Liver (tissue), 9 donors: ENCODE data around the gene CDK17. TPM values are rescaled to one million over a fixed set of nuclear protein-coding genes. Genes with fewer than 3 reads are reported as not detected.
A peak's percentile ranks its signal among the peaks of the same experiment; 100 is the strongest.

Experiments used
- DNase-seq: peaks from one replicate; pipeline ENCODE4 v3.0.0-alpha.2; 2017; ENCODE audit warnings: low spot score
- H3K27ac ChIP-seq, 2 donors: one replicate each; pipeline ENCODE4 v1.7.0; 2013; ENCODE audit warnings: inconsistent platforms in 2 of 2, low read length in 2 of 2, control low read depth in 1 of 2, low read depth in 1 of 2, mild to moderate bottlenecking in 1 of 2
- H3K27me3 ChIP-seq, 4 donors: one replicate each; pipeline versions ENCODE4 v1.6.1 to v1.7.0; 2013; ENCODE audit warnings: low read length in 3 of 4, inconsistent platforms in 1 of 4, mild to moderate bottlenecking in 1 of 4, moderate library complexity in 1 of 4; ENCODE audit not compliant: control insufficient read depth in 4 of 4, insufficient read depth in 4 of 4
- H3K36me3 ChIP-seq, 4 donors: one replicate each; pipeline versions ENCODE4 v1.6.1 to v1.7.0; 2013; ENCODE audit warnings: low read length in 3 of 4, mild to moderate bottlenecking in 3 of 4, low read depth in 1 of 4, moderate library complexity in 1 of 4; ENCODE audit not compliant: control insufficient read depth in 4 of 4, insufficient read depth in 3 of 4
- H3K4me1 ChIP-seq, 4 donors: one replicate each; pipeline versions ENCODE4 v1.6.1 to v1.7.0; 2013; ENCODE audit warnings: low read length in 3 of 4, mild to moderate bottlenecking in 3 of 4, moderate library complexity in 1 of 4; ENCODE audit not compliant: control insufficient read depth in 4 of 4, insufficient read depth in 4 of 4
- H3K4me3 ChIP-seq, 3 donors: one replicate each; pipeline versions ENCODE4 v1.6.1 to v1.7.0; 2013; ENCODE audit warnings: low read length in 3 of 3, control low read depth in 1 of 3, low read depth in 1 of 3, mild to moderate bottlenecking in 1 of 3
- H3K9ac ChIP-seq, 2 donors: one replicate each; pipeline ENCODE4 v1.7.0; 2013; ENCODE audit warnings: low read length in 2 of 2, mild to moderate bottlenecking in 2 of 2, moderate library complexity in 2 of 2, control low read depth in 1 of 2, low read depth in 1 of 2
- H3K9me3 ChIP-seq, 4 donors: one replicate each; pipeline versions ENCODE4 v1.6.1 to v1.7.0; 2013; ENCODE audit warnings: low read length in 3 of 4; ENCODE audit not compliant: control insufficient read depth in 4 of 4
- ATF3 ChIP-seq: IDR thresholded peaks from 2 replicates; pipeline ENCODE4 v1.6.1; 2016; ENCODE audit warnings: antibody characterized with exemption
- CTCF ChIP-seq: fragments of 150-350 bp; IDR thresholded peaks from 2 replicates; pipeline ENCODE4 v1.5.1; 2017; ENCODE audit warnings: improper control_type of control experiment, low read depth, low read length; ENCODE audit not compliant: missing input control
- EGR1 ChIP-seq, 2 donors: IDR thresholded peaks; 2 replicates each; pipeline ENCODE4 v1.6.1; 2016 to 2018; ENCODE audit warnings: antibody characterized with exemption in 2 of 2, low read depth in 2 of 2
- FOXA1 ChIP-seq: IDR thresholded peaks from 2 replicates; pipeline ENCODE4 v1.6.1; 2016; ENCODE audit warnings: antibody characterized with exemption
- FOXA2 ChIP-seq: IDR thresholded peaks from 2 replicates; pipeline ENCODE4 v1.6.1; 2016; ENCODE audit warnings: antibody characterized with exemption
- GABPA ChIP-seq, 2 donors: IDR thresholded peaks in 1 of 2; conservative IDR thresholded peaks in 1 of 2; 2 replicates each; pipeline ENCODE4 v1.6.1; 2016; ENCODE audit warnings: antibody characterized with exemption in 2 of 2, mild to moderate bottlenecking in 1 of 2, moderate library complexity in 1 of 2
- HNF4A ChIP-seq, 2 donors: conservative IDR thresholded peaks; 2 replicates each; pipeline ENCODE4 v1.6.1; 2016; ENCODE audit warnings: antibody characterized with exemption in 2 of 2, mild to moderate bottlenecking in 2 of 2
- HNF4G ChIP-seq: IDR thresholded peaks from 2 replicates; pipeline ENCODE4 v1.6.1; 2016; ENCODE audit warnings: antibody characterized with exemption
- JUND ChIP-seq, 2 donors: IDR thresholded peaks; 2 replicates each; pipeline ENCODE4 v1.6.1; 2016; ENCODE audit warnings: antibody characterized with exemption in 2 of 2
- RAD21 ChIP-seq, 2 donors: IDR thresholded peaks; 2 replicates each; pipeline ENCODE4 v1.6.1; 2016; ENCODE audit warnings: antibody characterized with exemption in 2 of 2, mild to moderate bottlenecking in 2 of 2
- REST ChIP-seq: IDR thresholded peaks from 2 replicates; pipeline ENCODE4 v1.6.1; 2016; ENCODE audit warnings: antibody characterized with exemption, mild to moderate bottlenecking
- RXRA ChIP-seq, 2 donors: IDR thresholded peaks; 2 replicates each; pipeline ENCODE4 v1.6.1; 2017 to 2018; ENCODE audit warnings: antibody characterized with exemption in 2 of 2, mild to moderate bottlenecking in 1 of 2
- SP1 ChIP-seq: IDR thresholded peaks from 2 replicates; pipeline ENCODE4 v1.6.1; 2018; ENCODE audit warnings: antibody characterized with exemption, mild to moderate bottlenecking
- TAF1 ChIP-seq: conservative IDR thresholded peaks from 2 replicates; pipeline ENCODE4 v1.6.1; 2016; ENCODE audit warnings: antibody characterized with exemption, mild to moderate bottlenecking
- YY1 ChIP-seq: IDR thresholded peaks from 2 replicates; pipeline ENCODE4 v1.6.1; 2016; ENCODE audit warnings: antibody characterized with exemption, mild to moderate bottlenecking
- ZBTB33 ChIP-seq: IDR thresholded peaks from 2 replicates; pipeline ENCODE4 v1.6.1; 2016; ENCODE audit warnings: antibody characterized with exemption
- WGBS: extraction: QIAGEN DNeasy Blood & Tissue Kit; methylation state at CpG from one replicate; pipeline ENCODE4 v1.1.7; 2013; 5-methylcytosine and 5-hydroxymethylcytosine counted together
- polyA plus RNA-seq, 2 donors: library from polyadenylated mRNA; stranded (reverse) in 1 of 2; unstranded in 1 of 2; fragments of 200-250 nt in 1 of 2; fragments of >200 nt in 1 of 2; fragmentation: Nextera tagmentation in 1 of 2; extraction: Ambion mirVana in 1 of 2; gene quantifications; one replicate each; pipeline versions ENCODE4 v1.2.1 to v1.2.3, GENCODE V29; 2013 to 2015
- total RNA-seq, 2 donors: library from RNA; depleted of rRNA; stranded (reverse); fragments of >200 nt; gene quantifications; one replicate each; pipeline ENCODE4 v1.2.3, GENCODE V29; 2014
- donor health status: healthy.
- donor health status: healthy.
- donor health status: healthy.
- donor health status: healthy.
- donor health status: healthy.

The CDK17 gene
- total and polyA plus RNA-seq, 4 donors: 4.8 to 25.2 (median 14.9) TPM

GRCh38 chr12:96338852-96339471, 61.3 kb downstream of the CDK17 start (continued):
- no peak for TF ChIP-seq CTCF
- no peak for TF ChIP-seq ATF3
- peak; percentile 26 to 28 for TF ChIP-seq RAD21 (IDR thresholded peaks at IDR 0.05)
- peak; percentile 80 for TF ChIP-seq SP1
- TF ChIP-seq FOXA2: peak; percentile 29

GRCh38 chr12:96337953-96338352, 62.3 kb downstream of the CDK17 start:
- H3K27me3 ChIP-seq: no peaks in the 10 kb centered on the region
- no peak overlapping the region for H3K4me3 ChIP-seq
- DNase-seq: no peak
- no peak overlapping the region for H3K27ac ChIP-seq
- H3K9ac ChIP-seq: no peak overlapping the region
- H3K9me3 ChIP-seq: no peaks in the 10 kb centered on the region
- TF ChIP-seq GABPA (IDR thresholded peaks at IDR 0.05 in 1 of 2, conservative IDR thresholded peaks at IDR 0.05 in 1 of 2) (no peak), YY1 (no peak), FOXA2 (no peak), RXRA (IDR thresholded peaks at IDR 0.05) (no peak), REST (no peak), SP1 (no peak), FOXA1 (no peak), EGR1 (IDR thresholded peaks at IDR 0.05; ENCODE audit: low read depth in 2 of 2) (no peak)
- peaks cover 2 to 5% (median 3%) of the 10 kb centered on the region in 4 donors for H3K4me1 ChIP-seq
- H3K36me3 ChIP-seq: no peaks in the 10 kb centered on the region

- WGBS: over 99% methylated on average over 4 of the region's 4 CpGs
- Histone ChIP-seq H3K9ac (no peak overlapping the region), H3K27me3 (no peaks in the 10 kb centered on the region), H3K27ac (no peak overlapping the region), H3K9me3 (no peaks in the 10 kb centered on the region), H3K4me1 (peaks cover 2 to 5% (median 3%) of the 10 kb centered on the region in 4 donors), H3K36me3 (peaks cover 0 to 4% (median 0%) of the 10 kb centered on the region in 4 donors), H3K4me3 (no peak overlapping the region)
- DNase-seq: no peak
- TF ChIP-seq SP1 (no peak), HNF4G (no peak), REST (no peak), JUND (IDR thresholded peaks at IDR 0.05) (no peak), RAD21 (IDR thresholded peaks at IDR 0.05) (no peak), GABPA (IDR thresholded peaks at IDR 0.05 in 1 of 2, conservative IDR thresholded peaks at IDR 0.05 in 1 of 2) (no peak), YY1 (no peak), ZBTB33 (no peak), HNF4A (conservative IDR thresholded peaks at IDR 0.05) (no peak), FOXA1 (no peak), TAF1 (no peak), CTCF (no peak)
Observed at GRCh38 chr12:96336489-96336888, 63.8 kb downstream of the CDK17 start.
